ENCODE data around the gene DERL3.

Gene DERL3

DNA sequence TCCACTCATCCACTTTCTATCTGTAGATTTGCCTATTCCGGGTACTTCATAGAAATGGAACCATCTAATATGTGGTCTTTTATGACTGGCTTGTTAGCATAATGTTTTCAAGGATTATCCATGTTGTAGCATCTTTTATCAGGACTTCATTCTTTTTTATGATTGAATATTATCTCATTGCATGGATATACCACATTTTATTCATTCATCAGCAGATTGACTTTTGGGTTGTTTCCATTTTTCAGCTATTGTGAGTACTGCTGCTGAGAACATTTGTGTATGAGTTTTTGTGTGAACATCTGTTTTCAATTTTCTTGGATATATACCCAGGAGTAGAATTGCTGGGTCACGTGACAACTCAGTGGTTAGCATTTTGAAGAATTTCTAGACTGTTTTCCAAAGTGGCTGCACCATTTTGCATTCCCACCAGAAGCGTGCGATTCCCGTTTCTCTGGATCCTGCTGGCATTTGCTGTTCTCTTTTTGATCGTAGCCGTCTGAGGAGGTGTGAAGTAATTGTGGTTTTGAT is 8.9 kb downstream of the DERL3 start:
- no peak for DNase-seq

DNA sequence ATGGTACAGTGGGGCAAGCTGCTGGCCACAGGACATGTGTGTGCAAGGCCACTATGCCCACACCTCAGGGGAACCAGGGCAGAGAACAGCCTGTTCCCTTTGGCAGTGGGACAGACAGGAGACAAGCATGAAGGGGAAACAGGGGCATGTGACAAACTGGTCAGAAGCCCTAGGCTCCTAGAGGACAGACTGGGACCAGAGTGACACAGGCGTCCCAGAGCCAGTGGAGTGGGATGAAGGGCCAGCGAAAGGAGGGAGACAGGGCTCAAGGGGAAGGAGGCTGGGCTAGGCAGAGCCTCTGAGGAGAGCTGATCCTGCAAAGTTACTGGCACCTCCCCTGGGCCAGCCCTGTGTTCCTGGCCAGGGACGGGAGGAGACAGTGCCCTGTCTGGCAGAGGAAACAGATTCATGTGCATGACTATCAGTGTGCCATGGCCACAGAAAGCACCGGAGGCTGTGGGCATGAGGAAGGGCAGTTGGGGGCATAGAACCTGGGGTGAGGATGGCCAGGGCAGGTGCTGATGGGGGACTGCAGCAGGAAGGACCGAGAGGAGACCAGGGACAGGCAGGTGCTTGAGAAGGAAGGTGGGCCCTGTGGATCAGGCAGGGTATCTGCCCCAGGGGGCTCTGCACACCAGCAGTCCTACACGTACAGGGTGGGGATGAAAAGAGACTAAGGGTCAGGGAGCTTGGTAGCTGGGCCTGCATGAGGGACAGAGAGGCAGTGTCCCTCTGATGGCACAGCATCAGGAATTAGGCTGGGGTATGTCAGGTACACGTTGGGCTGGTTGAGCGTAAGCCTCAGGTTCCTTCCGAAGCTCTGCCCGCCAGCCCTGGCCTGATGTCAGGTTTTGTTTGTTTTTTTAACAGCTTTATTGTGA is 9.8 kb downstream of the DERL3 start:
- DNase-seq: no peak

DNA sequence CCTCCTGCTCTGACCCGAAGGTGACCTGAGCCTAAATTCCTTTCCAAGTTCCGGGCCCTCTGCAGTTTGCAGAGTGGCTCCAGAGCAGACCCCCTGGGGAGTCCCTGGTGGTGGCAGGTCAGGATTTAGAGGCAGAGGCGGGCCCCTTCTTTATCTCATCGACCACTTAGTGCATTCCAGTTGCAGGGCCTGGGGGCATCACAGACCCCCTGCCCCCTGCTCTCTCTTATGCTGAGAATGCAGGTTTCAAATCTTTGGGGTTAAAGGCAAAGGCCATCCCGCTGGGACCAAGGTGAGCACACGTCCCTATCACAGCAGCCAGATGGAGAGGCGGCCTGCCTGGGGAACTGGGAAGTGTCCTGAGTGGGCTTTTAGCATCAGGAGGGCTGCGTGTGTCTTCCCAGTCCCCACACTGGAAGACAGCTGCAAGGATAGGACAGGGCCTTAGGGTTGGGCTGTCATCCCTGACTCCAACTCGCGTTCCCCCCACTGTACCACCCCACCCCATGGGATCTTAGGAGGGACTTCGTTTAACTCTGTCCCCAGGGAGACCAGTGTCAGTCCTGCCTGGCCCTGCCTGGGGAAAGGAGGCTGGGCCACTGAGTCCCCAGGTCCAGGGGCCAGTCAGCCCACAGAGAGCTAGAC is 11.3 kb downstream of the DERL3 start:
- no peak for DNase-seq

DNA sequence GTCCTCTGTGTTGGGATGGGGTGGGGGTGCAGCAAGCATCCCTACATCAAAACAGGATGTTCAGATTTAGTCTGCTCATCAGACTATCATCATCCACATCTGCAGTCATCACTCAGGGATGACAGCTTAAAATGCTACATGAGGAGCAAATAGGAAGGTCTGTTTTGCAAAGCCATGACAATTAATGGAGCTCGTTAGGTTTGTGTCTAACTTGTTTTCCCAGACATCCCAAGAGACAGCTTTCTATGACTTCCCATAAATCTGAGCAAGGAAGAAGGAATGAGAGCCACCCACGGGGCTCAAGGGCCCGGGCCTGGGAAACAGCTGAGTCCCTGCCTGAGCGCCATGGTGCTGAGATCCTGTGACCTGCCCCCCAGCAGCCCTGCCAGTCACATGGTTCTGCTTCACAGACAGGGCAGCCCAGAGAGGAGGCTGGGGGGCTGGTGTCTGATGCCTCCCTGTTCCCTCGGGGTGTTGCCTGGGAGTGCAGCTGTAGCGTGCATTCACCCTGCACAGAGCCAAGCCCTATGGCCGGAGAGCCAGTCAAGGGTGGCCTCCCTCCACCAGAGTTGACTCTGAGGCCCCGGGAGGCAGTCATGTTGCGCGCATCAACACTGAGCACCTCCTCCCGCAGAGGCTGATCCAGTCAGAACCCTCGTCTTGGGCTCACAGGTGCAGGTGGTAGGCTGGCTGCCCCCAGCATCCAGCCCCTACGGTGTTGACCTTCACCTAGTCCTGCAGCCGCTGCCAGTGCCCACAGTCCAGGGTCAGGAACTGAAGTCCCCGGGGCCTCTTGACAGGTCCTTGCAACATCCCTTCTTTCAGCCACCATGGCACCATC is 12.1 kb downstream of the DERL3 start:
- DNase-seq: no peak

DNA sequence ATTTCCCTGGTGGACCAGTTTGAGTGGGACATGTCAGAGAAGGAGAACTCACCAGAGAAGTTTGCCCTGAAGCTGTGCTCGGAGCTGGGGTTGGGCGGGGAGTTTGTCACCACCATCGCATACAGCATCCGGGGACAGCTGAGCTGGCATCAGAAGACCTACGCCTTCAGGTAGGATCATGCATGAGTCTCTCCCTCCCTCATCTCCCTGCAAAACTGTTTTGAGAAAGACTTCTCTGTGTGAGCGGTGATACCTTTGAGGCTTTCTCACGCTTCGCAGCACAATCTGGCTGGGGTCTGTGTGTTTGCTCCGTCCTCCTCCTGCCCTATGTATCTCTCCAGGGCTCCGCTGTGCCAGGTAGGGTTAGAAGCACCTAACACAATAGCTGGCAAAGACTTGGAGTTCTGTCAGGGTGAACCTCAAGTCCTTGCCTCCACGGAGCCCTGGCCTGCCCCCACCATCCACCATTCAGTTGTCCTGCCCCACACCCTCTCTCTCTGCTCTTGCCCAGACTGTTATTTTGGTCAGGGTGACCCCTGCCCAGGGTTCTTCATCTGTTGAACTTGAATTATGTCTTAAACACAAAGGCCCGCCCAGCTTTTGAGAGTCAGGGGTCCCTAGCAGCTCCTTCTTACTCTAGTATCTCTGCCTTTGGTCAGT is 13.4 kb downstream of the DERL3 start:
- no peak for DNase-seq

DNA sequence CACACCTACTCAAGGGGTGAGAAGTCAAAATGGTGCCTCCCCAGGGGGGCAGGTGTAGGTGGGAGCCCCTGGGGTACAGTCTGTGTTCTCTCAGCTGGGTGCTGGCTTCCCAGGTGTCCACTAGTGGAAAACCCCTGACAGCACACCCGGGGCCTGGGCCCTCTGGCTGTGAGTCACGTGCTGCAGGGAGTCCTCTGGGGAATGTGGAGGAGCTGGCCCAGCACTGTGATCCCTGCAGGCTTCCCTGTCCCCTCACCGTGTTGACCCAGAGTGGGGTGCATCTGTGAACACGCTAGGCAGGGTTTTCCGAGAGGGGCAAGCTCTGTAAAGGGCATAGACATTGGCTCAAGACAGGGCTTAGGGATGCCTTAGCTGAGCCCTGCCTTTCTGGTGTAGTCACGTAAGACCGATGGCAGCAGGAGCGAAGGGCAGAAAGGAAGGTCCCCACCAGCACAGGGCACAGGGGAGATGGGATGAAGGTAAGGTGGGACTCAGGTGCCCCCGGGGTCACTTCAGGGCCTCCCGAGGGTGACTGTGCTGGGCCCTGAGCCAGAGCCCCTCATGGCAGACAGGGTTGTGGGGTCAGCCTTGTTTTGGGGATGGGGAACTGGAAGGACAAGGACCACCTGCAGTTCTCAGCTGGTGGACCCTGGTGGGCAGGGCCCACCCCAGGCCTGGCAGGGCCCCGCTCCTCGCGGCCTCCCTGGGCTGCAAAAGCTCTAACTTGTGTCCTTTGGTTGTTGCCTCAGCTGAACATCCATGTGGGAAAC is 14.1 kb downstream of the DERL3 start:
- DNase-seq: no peak

DNA sequence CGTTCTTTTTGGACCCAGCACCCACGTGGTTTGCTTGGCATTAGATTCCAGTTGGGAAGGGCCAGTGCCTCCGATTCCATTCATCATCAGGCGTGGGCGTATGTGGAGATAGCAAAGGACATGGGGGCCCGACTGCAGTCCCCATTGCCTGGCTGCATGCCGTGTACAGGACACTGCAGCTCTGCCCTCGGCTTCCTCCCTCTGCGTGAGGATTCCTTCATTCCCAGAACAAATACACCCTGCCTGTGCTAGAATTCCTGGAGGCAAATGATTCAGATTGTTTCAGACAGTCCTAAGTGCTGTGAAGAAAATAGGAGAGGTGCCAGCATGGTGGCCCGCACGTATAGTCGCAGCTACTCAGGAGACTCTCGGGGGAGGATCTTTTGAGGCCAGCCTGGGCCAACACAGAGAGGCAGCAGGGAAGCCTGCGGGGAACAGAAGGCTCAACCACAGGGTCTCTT is 15.4 kb downstream of the DERL3 start:
- no peak for DNase-seq

DNA sequence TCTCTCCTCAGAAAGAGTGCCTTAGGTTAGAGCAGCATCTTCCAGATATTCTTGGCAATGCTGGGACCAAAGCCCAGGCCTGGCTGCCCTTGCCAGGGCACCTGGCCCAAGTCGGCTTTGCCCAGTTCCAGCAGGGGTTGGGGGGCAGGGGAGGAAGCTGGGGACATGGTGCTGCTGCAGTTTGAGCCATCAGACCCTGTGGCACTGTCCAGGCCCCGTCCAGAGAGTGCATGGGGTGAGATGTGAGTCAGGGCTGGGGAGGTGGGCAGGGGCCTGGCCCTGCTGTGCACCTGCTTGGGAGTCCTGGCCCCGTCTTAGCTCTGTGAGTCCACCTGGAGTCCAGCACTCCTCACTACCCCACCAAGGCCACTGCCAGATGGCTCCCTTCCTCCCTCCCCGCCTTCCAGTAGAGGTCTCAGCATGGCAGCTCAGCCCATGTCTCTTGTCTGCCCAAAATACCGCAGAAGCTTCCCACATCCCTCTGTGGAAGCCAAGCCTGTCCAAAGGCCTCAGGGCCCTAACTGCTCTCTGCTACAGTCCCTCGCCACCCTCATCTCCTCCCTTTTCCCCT is 16.6 kb downstream of the DERL3 start:
- DNase-seq: no peak

DNA sequence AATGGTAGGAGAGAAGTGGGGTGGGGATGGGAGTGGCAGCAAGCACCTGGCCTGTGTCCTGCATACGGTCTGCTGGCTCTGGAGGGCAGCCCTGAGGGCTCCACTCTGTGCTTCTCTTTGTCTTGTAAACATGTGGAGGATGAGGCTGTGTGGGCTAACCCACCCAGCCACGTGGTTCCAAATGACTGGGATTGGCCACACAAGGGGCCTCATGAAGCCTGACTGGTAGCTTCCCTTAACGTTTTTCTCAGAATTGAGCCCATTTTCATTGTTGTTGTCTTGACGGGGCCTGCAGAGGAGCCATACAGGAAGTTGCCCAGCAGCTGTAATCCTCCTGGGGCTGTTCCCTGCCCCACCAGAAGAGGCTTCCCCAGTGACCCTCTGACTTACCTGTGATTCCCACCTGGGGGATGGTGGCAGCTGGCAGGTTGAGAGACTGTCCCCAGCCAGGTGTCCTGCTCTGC is 18.0 kb downstream of the DERL3 start:
- DNase-seq: no peak

DNA sequence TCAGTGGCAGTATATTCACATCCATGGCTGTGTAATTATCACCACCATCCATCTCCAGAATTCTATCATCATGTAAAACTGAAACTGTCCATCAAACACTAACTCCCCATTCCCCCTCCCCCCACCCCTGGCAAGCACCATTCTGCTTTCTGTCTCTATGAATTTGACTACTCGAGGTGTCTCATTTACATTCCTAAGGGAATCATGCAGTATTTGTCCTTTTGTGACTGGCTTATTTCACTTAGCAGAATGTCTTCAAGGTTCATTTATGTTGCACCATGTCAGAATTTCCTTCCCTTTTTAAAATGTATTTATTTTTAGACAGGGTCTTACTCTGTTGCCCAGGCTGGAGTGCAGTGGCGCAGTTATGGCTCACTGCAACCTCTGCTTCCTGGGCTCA is 20.3 kb downstream of the DERL3 start:
- DNase-seq: no peak

DNA sequence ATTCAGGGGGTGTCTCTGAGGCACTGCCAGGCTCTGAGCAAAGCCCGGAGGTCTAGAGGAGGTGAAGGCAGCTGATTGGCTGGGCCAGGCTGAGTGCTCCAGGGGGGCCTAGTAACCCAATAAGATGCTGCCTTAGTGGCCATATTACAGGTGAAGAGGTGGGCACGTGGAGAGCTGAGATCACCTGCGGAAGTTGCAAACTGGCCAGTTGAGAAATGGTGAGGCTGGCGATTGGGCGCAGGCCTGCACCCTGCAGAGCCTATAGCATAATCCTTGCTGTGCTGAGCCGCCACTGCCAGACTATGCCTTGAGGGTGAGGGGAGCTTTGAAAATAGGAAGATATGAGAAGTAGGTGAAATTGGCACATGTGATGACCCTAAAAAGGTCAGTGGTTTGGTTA is 21.7 kb downstream of the DERL3 start:
- no peak for DNase-seq

DNA sequence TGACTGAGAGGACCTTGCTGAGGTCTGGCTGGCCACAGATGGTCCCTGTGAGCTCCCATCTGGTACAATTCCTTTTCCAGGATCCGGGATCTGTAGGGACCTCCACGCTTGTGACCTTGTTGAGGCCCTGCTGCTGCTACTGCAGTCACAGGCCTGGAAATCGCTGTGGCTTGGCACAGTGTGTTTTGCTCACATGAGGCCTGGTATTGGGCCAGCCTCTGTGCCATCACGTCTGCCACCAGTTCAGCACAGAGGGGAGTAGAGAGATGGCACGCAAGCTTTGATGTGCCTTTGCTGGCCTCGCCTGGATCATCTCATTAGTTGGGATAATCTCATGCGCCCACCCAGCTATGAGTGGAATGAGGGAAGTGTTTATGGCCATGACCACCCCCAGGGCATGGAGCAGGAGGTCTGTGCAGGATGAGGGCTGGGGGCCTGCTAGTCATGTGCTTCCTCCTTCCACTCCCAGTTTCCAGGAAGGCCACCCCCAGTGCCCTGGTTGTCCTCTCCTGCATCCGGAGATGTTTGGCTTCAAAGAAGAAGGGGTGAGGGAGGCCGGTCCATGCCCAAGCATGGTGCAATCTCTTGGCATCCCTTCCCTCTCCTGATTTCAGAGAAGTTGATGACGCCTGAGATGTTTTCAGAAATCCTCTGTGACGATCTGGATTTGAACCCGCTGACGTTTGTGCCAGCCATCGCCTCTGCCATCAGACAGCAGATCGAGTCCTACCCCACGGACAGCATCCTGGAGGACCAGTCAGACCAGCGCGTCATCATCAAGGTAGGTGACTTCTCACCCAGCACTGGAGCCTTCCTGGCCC is 22.4 kb downstream of the DERL3 start:
- no peak for DNase-seq

DNA sequence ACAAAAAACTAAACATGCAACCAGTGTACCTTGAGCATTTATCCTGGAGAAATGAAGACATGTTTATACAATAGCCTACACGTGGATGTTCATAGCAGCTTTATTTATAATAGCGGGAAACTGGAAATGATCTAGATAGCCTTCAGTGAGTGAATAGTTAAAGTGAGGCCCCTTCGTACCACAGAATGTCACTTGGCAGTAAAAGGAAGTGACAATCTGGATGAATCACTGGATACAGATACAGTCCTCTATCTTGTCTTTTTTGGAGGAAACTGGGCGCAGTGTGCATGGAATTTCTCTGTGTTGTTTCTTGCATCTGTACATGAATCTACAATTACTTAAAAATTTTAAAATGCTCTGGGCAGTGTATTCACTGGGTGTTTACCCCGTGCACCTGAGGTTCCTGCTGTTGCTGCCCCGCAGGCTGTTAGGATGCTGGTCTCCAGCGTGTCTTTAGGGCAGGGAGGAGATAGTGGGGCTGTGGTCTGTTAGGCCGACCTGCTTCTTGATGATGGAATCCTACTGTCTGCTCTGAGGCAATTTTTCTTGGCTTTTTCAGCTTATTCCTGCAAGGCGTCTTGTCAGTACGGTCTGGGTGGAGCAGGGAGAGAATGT is 23.2 kb downstream of the DERL3 start:
- no peak for DNase-seq

DNA sequence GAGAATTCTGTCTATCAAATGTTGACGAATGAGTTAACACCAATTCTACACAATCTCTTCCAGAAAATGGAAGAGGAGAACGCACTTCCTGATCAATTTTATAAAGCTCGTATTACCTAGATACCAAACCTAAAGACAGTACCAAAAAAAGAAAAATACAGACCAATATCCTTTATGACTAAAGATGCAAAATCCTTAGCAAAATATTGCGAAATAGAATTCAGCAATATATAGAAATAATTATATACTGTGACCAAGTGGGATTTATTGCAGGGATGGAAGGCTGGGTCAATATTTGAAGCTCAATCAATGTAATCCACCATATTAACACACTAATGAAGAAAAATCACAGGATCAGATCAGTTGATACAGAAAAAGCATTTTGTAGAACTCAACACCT is 26.4 kb downstream of the DERL3 start:
- no peak for DNase-seq

DNA sequence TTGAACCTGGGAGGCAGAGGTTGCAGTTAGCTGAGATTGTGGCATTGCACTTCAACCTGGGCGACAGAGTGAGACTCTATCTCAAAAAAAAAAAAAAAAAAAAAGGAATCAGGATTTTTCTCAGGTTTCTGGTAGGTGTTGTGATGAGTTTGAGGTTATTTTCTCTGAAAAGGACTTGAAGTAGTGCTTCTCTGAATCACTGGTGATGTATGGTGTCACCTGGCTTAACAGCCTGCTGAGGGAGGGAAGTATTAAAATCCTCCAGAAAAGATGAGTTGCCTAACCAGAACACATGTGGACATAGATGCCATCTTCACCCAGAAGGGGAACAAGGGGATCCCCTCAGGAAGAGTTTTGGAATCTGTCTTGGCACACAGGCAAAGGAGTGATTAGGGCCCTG is 32.0 kb downstream of the DERL3 start:
- DNase-seq: no peak

DNA sequence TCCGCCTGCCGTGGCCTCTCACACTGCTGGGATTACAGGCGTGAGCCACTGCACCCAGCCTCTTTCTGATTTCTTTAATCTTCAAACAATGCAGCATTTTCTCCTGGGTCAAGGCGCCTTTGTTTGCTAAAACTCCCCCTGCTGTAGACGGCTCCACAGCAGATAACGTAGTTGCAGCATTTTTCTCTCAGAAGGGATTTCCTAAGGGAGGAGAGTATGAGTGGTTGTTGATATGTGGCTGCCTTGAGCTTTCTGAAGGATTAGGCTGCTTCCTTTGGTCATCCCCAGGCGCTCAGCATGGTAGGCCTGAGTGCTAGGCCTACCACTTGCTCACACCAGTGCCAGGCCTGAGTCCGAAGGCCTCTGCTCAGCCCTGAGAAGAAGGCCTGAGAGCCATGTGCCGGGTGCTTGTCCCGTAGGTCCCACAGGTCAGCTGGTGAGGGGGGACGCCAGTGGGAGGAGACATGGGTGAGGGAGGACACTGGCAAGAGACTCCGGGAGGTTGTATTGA is 34.0 kb downstream of the DERL3 start:
- no peak for DNase-seq

DNA sequence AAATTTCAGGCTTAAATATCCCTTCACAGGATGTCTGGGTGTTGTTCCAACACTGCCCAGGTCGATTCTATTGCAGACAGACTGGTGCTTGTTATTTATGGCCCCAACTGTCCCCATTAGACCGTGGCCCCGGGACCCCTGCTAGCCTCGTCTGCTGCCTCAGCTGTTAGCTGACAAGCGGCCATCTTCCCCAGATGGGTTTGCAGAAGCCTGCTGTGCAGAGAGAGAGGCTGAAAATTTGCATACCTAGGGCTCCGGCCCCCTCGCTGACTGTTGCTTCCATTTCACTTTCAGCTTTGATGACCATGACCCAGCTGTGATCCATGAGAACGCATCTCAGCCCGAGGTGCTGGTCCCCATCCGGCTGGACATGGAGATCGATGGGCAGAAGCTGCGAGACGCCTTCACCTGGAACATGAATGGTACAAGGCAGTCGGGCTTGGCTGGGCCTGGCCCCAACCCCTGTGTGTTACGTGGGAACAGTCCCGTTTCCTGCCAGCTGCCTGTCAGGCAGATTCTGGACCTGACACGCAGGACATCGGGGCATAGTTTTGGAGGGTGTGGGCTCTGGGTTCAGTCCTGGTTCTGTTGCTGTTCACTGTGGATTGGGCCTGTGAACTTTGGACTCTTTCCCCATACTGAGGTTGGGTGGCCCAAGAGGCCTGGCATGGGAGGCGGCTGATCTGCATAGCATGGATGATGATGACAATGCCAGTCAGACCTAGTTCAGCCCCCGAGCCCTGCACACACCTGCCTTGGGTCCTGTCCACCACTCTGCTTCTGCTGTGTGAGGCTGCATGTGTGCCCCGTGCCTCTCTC is 35.6 kb downstream of the DERL3 start:
- DNase-seq: no peak

DNA sequence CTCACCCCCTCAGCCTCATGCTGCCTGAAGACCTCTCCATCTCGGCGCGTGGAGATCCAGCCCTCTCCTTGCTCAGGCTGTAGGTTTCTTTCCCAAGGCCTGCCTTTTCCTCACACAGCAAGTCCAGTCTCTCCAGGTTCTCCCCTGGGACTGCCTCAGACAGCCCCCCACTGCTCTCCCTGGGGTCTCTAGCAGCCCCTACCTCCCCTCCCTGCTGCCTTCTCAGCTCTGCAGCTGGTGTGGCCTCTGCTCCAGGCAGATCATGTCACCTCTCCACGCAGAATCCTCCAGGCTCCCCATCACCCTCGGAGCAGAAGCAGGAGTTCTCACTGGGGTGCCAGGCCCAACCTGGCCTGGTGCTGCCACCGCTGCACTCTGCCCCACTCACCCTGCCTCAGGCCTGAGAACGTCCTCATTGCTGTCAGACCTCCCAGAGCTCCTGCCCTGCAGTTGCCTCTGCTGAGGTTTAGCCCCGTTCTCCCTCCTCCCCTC is 36.9 kb downstream of the DERL3 start:
- DNase-seq: no peak
